PFSK-1 (cell line): ENCODE data around the gene MOB3A.
A peak's percentile ranks its signal among the peaks of the same experiment; 100 is the strongest.

Experiments used
- POLR2AphosphoS5 ChIP-seq: IDR thresholded peaks from 2 replicates; pipeline ENCODE4 v1.6.1; 2012; ENCODE audit warnings: low read depth, mild to moderate bottlenecking, control low read depth, low read length, moderate library complexity
- SIN3A ChIP-seq: IDR thresholded peaks from 2 replicates; pipeline ENCODE4 v1.6.1; 2012; ENCODE audit warnings: mild to moderate bottlenecking, low read length, moderate library complexity, borderline replicate concordance; ENCODE audit not compliant: insufficient read depth
- TAF1 ChIP-seq: IDR thresholded peaks from 2 replicates; pipeline ENCODE4 v1.6.1; 2012; ENCODE audit warnings: low read length, control low read depth, borderline replicate concordance; ENCODE audit not compliant: insufficient read depth
- TF ChIP-seq, protein P1 (sequence below), 2 experiments: IDR thresholded peaks; 2 replicates each; pipeline versions ENCODE4 v1.6.1 to v1.8.0; 2011 to 2012; ENCODE audit warnings: low read depth in 2 of 2, low read length in 2 of 2, control low read depth in 1 of 2, inconsistent platforms in 1 of 2, mild to moderate bottlenecking in 1 of 2, moderate library complexity in 1 of 2; ENCODE audit not compliant: insufficient read depth in 1 of 2

DNA sequence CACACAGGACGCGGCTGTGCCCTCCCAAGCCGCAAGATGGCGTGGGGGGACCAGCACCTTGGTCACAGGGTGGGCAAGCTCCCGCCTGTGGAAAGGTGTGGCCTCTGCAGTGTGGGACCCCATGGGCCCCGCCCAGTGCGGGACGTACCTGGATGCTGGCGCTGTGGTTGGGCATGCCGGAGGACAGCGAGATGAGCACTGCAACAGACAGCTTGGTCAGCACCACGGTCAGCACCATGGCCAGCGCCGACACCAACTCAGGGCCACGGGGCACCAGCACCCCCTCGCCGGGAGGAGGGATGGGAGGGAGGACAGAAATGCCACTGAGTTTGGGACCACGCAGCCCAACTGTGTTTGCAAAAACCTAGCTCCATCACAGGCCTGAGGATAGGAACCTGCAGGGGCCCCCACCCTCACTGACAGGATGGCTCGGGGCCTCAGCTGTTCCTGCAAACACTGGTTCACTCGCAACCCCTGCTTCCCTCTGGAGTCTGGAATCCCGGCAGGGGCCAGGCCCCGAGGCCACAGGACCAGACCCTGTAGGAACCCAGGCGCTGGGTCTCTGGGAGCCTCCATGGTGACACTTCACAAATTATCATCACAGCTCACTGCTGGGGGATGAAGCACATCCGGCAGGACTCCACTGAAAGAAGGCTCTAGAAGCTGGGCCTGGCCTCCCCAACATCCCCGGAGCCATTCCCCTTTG, 27.7 kb upstream of the MOB3A start:
- TF ChIP-seq POLR2AphosphoS5 = no peak
- no peak for TF ChIP-seq TAF1
- TF ChIP-seq, protein P1, sequence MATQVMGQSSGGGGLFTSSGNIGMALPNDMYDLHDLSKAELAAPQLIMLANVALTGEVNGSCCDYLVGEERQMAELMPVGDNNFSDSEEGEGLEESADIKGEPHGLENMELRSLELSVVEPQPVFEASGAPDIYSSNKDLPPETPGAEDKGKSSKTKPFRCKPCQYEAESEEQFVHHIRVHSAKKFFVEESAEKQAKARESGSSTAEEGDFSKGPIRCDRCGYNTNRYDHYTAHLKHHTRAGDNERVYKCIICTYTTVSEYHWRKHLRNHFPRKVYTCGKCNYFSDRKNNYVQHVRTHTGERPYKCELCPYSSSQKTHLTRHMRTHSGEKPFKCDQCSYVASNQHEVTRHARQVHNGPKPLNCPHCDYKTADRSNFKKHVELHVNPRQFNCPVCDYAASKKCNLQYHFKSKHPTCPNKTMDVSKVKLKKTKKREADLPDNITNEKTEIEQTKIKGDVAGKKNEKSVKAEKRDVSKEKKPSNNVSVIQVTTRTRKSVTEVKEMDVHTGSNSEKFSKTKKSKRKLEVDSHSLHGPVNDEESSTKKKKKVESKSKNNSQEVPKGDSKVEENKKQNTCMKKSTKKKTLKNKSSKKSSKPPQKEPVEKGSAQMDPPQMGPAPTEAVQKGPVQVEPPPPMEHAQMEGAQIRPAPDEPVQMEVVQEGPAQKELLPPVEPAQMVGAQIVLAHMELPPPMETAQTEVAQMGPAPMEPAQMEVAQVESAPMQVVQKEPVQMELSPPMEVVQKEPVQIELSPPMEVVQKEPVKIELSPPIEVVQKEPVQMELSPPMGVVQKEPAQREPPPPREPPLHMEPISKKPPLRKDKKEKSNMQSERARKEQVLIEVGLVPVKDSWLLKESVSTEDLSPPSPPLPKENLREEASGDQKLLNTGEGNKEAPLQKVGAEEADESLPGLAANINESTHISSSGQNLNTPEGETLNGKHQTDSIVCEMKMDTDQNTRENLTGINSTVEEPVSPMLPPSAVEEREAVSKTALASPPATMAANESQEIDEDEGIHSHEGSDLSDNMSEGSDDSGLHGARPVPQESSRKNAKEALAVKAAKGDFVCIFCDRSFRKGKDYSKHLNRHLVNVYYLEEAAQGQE (IDR thresholded peaks at IDR 0.05; ENCODE audit: insufficient read depth in 1 of 2, low read depth in 2 of 2, low read length in 2 of 2) = peak; percentile 89 to 94
- no peak for TF ChIP-seq SIN3A
